ENCODE results near the gene ZNF19. TPM values are rescaled to one million over a fixed set of nuclear protein-coding genes. Genes with fewer than 3 reads are reported as not detected.

The ZNF19 gene
- total and polyA plus RNA-seq, 9 of the 15 experiments (the other 6 are each of a cell fraction or from before 2014, with no cell fraction given): 1.2 to 2.8 (median 1.8) TPM

GRCh38 chr16:71459510-71459909 is 29.6 kb downstream of the ZNF19 start:
- Histone ChIP-seq H3K79me2 (ENCODE audit: control insufficient read depth, insufficient read depth, low read length) (peaks cover 19% of the 10 kb centered on the region), H3K4me2 (ENCODE audit: insufficient read depth, low read length) (no peak overlapping the region), H3K27ac (ENCODE audit: extremely low read depth, low read depth, low read length) (no peak overlapping the region), H3K4me3 (no peak overlapping the region), H3K9me3 (replicated peaks; ENCODE audit: control insufficient read depth, insufficient read depth, low read depth, low read length) (no peaks in the 10 kb centered on the region), H3K9me1 (ENCODE audit: control insufficient read depth, insufficient read depth, low read length) (no peaks in the 10 kb centered on the region), H3K36me3 (ENCODE audit: control insufficient read depth, insufficient read depth, low read length) (peaks cover 7% of the 10 kb centered on the region; the same call in 2 of the 3 replicates), H3K27me3 (ENCODE audit: control insufficient read depth in 2 of 2, insufficient read depth in 2 of 2, low read length in 2 of 2) (no peaks in the 10 kb centered on the region; a peak in 1 of 5 replicates), H4K20me1 (replicated peaks; ENCODE audit: control insufficient read depth, insufficient read depth, low read length) (no peaks in the 10 kb centered on the region), H3K9ac (ENCODE audit: insufficient read depth in 1 of 2, low read depth in 2 of 2, low read length in 2 of 2) (no peak overlapping the region), H2AFZ (ENCODE audit: low read depth, low read length) (no peak overlapping the region), H3K4me1 (replicated peaks in 1 of 2; ENCODE audit: control insufficient read depth in 2 of 2, insufficient read depth in 2 of 2, low read length in 2 of 2) (peaks cover 4 to 6% of the 10 kb centered on the region in 2 experiments; a peak in 1 of 5 replicates)
- FAIRE-seq (no peak), ATAC-seq (no peak), DNase-seq (ENCODE audit: extremely low read depth in 1 of 4, low spot score in 3 of 4) (no peak)
- in situ Hi-C loops (cut with MboI): no loop called here
- CTCF ChIA-PET (ENCODE audit: low intra/inter-chr PET ratio): no interaction called here
- BruUV-seq (replicated peaks): no TSS peak
- POLR2A ChIA-PET: interaction anchor here (1.0 to 1.5 kb wide), 2 partner anchors 8 to 24 kb away, joined by 3 to 4 read pairs; no protein-coding TSS in a partner anchor
- TF ChIP-seq THRAP3 (IDR thresholded peaks at IDR 0.05; ENCODE audit: borderline replicate concordance) (no peak), DLX4 (CRISPR knock-in tag; IDR thresholded peaks at IDR 0.05) (no peak), ARID1B (IDR thresholded peaks at IDR 0.05) (no peak), ZNF316 (IDR thresholded peaks at IDR 0.05) (peak; percentile 54), CBX8 (IDR thresholded peaks at IDR 0.05; ENCODE audit: borderline replicate concordance, extremely low read depth, low read depth, low read length, poor library complexity, severe bottlenecking) (no peak), STAG1 (CRISPR knock-in tag; IDR thresholded peaks at IDR 0.05; ENCODE audit: borderline replicate concordance) (no peak), ZNF436 (CRISPR knock-in tag; IDR thresholded peaks at IDR 0.05) (no peak), ZNF696 (CRISPR knock-in tag; conservative IDR thresholded peaks at IDR 0.05) (no peak)
- intact Hi-C loops (cut with micrococcal nuclease): no loop called here
